ENCODE data around the gene NGB. TPM values are rescaled to one million over a fixed set of nuclear protein-coding genes. Genes with fewer than 3 reads are reported as not detected.

NGB gene
- total and polyA plus RNA-seq, 9 of the 15 experiments (the other 6 are each of a cell fraction or from before 2014, with no cell fraction given), result not detected

DNA sequence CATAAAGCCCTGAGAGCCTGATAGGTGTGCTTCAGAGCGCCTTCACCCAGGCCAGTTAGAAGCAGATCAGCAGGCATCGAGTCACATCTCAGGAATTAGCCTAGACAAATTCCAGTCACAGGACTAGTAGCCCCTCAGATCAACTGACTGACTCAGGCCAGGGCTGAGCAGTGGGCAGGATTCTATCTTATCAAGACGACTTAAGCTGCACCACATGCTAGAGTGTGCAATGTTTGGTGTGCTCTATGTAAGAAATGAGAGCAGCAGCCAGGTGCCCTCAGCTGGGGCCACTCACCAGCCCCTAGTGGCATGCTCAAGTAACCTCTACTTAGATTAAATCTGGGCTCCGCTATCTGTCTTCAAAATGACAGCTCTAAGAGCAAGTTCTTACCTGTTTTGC lies 19.7 kb upstream of the NGB start:
- H3K4me2 ChIP-seq (ENCODE audit: insufficient read depth, low read length), result no peak overlapping the region
- no peak for FAIRE-seq
- H3K4me3 ChIP-seq, result no peak overlapping the region
- no peaks in the 10 kb centered on the region for H3K79me2 ChIP-seq (ENCODE audit: control insufficient read depth, insufficient read depth, low read length)
- no peaks in the 10 kb centered on the region for H3K27me3 ChIP-seq (ENCODE audit: control insufficient read depth in 2 of 2, insufficient read depth in 2 of 2, low read length in 2 of 2)
- no peak overlapping the region for H3K9ac ChIP-seq (ENCODE audit: insufficient read depth in 1 of 2, low read depth in 2 of 2, low read length in 2 of 2)
- intact Hi-C loops (cut with micrococcal nuclease) (no loop called here), in situ Hi-C loops (cut with MboI) (no loop called here)
- no peaks in the 10 kb centered on the region for H3K4me1 ChIP-seq (replicated peaks in 1 of 2; ENCODE audit: control insufficient read depth in 2 of 2, insufficient read depth in 2 of 2, low read length in 2 of 2)
- H3K9me1 ChIP-seq (ENCODE audit: control insufficient read depth, insufficient read depth, low read length), result no peaks in the 10 kb centered on the region
- H3K9me3 ChIP-seq (replicated peaks; ENCODE audit: control insufficient read depth, insufficient read depth, low read depth, low read length), result no peaks in the 10 kb centered on the region
- no TSS peak for BruUV-seq (replicated peaks)
- no peak overlapping the region for H3K27ac ChIP-seq (ENCODE audit: extremely low read depth, low read depth, low read length)
- ChIA-PET POLR2A (no interaction called here), CTCF (ENCODE audit: low intra/inter-chr PET ratio) (no interaction called here)
- no peak for DNase-seq (ENCODE audit: extremely low read depth in 1 of 4, low spot score in 3 of 4)
- H2AFZ ChIP-seq (ENCODE audit: low read depth, low read length), result no peak overlapping the region
- WGBS (ENCODE audit: insufficient coverage, low coverage, missing lambda C conversion rate), result 35% methylated on average over 4 of the region's 4 CpGs
- peaks cover 18% of the 10 kb centered on the region; the same call in 2 of the 3 replicates for H3K36me3 ChIP-seq (ENCODE audit: control insufficient read depth, insufficient read depth, low read length)
- no peak for ATAC-seq
- TF ChIP-seq ZNF766 (CRISPR knock-in tag; conservative IDR thresholded peaks at IDR 0.05) (no peak), MEIS2 (IDR thresholded peaks at IDR 0.05; ENCODE audit: partially characterized antibody) (peak; percentile 4)
- no peaks in the 10 kb centered on the region for H4K20me1 ChIP-seq (replicated peaks; ENCODE audit: control insufficient read depth, insufficient read depth, low read length)

DNA sequence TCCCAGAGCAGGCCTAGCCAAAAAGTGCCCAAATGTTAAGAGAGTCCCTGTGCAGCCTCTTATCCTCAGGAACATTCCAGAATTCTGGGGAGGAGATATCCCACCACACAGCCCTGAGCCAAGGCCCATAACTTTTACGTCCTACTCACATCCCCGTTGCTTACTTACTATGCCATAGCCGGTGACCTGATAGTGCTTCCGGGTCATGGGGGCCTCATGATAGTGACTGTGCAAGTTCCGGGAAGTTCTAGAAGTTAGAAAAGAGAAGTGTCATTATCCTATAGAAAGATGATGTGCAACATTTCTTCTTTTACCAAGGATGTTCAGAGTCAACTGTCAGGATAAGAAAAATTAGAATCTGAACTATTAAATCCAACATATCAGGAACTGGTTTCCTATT lies 15.6 kb upstream of the NGB start:
- DNase-seq (ENCODE audit: extremely low read depth in 1 of 4, low spot score in 3 of 4) (no peak), FAIRE-seq (no peak), ATAC-seq (no peak)
- no TSS peak for BruUV-seq (replicated peaks)
- in situ Hi-C loops (cut with MboI), result no loop called here
- H3K27me3 ChIP-seq (ENCODE audit: control insufficient read depth in 2 of 2, insufficient read depth in 2 of 2, low read length in 2 of 2), result no peaks in the 10 kb centered on the region
- no peaks in the 10 kb centered on the region for H3K79me2 ChIP-seq (ENCODE audit: control insufficient read depth, insufficient read depth, low read length)
- H3K4me2 ChIP-seq (ENCODE audit: insufficient read depth, low read length), result no peak overlapping the region
- no peaks in the 10 kb centered on the region for H4K20me1 ChIP-seq (replicated peaks; ENCODE audit: control insufficient read depth, insufficient read depth, low read length)
- no peak overlapping the region for H3K27ac ChIP-seq (ENCODE audit: extremely low read depth, low read depth, low read length)
- CTCF ChIA-PET (ENCODE audit: low intra/inter-chr PET ratio), result no interaction called here
- no peaks in the 10 kb centered on the region for H3K9me3 ChIP-seq (replicated peaks; ENCODE audit: control insufficient read depth, insufficient read depth, low read depth, low read length)
- H3K4me3 ChIP-seq, result no peak overlapping the region
- H3K9ac ChIP-seq (ENCODE audit: insufficient read depth in 1 of 2, low read depth in 2 of 2, low read length in 2 of 2), result no peak overlapping the region
- intact Hi-C loops (cut with micrococcal nuclease), result no loop called here
- H3K4me1 ChIP-seq (replicated peaks in 1 of 2; ENCODE audit: control insufficient read depth in 2 of 2, insufficient read depth in 2 of 2, low read length in 2 of 2), result no peaks in the 10 kb centered on the region; a peak in 1 of 5 replicates
- no peak overlapping the region for H2AFZ ChIP-seq (ENCODE audit: low read depth, low read length)
- H3K36me3 ChIP-seq (ENCODE audit: control insufficient read depth, insufficient read depth, low read length), result peaks cover 39% of the 10 kb centered on the region; the same call in 2 of the 3 replicates
- POLR2A ChIA-PET, result interaction anchor here (3.1 kb wide), 1 partner anchor 11 kb away, joined by 8 read pairs; no protein-coding TSS in a partner anchor
- TF ChIP-seq SRSF1 (IDR thresholded peaks at IDR 0.05; ENCODE audit: low read depth, low read length) (no peak), NR2C2 (CRISPR knock-in tag; IDR thresholded peaks at IDR 0.05) (no peak), NR2C2 (tag; IDR thresholded peaks at IDR 0.05) (peak; percentile 18; the same call in 1 of the 2 replicates), NR2C1 (IDR thresholded peaks at IDR 0.05) (peak; percentile 82), NR2C1 (tag; IDR thresholded peaks at IDR 0.05) (peak; percentile 66), MAFF (IDR thresholded peaks at IDR 0.05; ENCODE audit: low read length) (no peak)
- WGBS (ENCODE audit: insufficient coverage, low coverage, missing lambda C conversion rate), result 91% methylated on average over 3 of the region's 5 CpGs
- H3K9me1 ChIP-seq (ENCODE audit: control insufficient read depth, insufficient read depth, low read length), result no peaks in the 10 kb centered on the region
